SK-N-SH (cell line): ENCODE results near the gene KCNQ4. TPM values are rescaled to one million over a fixed set of nuclear protein-coding genes. Genes with fewer than 3 reads are reported as not detected.

ENCODE experiments used
- CTCF ChIA-PET: fragments of 300-600, 350-600 bp; formaldehyde crosslinking; extraction: SDS; loops from one replicate; lab custom pipeline; 2021; lab: Yijun Ruan, JAX
- POLR2A ChIA-PET: fragments of 350-600 bp; sonication (Branson Sonifier 250); formaldehyde crosslinking; extraction: SDS; loops from one replicate; lab custom pipeline; 2020; ENCODE audit warnings: antibody characterized with exemption, inconsistent platforms; lab: Yijun Ruan, JAX
- DNase-seq: peaks from one replicate; pipeline ENCODE4 v3.0.0; 2012
- H2AFZ ChIP-seq: fragments of 200-600 bp; sonication (generic); 2 replicates; pipeline ENCODE4 v1.8.1; 2016; ENCODE audit warnings: antibody characterized with exemption, mild to moderate bottlenecking, low read depth
- H3F3A ChIP-seq: fragments of 200-600 bp; sonication (generic); replicated peaks from 2 replicates; pipeline ENCODE3; 2016; ENCODE audit warnings: antibody characterized with exemption, mild to moderate bottlenecking; ENCODE audit not compliant: insufficient read depth
- H3K27ac ChIP-seq, 2 experiments: fragments of 200-500 bp in 1 of 2; fragments of 200-600 bp in 1 of 2; sonication (Bioruptor generic) in 1 of 2; sonication (generic), shearing (Covaris generic) in 1 of 2; 2 replicates each; pipeline versions ENCODE4 v1.5.1 to v1.6.1; 2014 to 2016; ENCODE audit warnings: low read depth in 2 of 2, inconsistent platforms in 1 of 2, low read length in 1 of 2, mild to moderate bottlenecking in 1 of 2, mixed read lengths in 1 of 2
- H3K27me3 ChIP-seq: fragments of 200-600 bp; sonication (generic), shearing (Covaris generic); 2 replicates; pipeline ENCODE4 v1.6.1; 2016; ENCODE audit warnings: mixed run types; ENCODE audit not compliant: insufficient read depth
- H3K36me3 ChIP-seq, 2 experiments: fragments of 200-500 bp in 1 of 2; fragments of 200-600 bp in 1 of 2; sonication (Bioruptor generic) in 1 of 2; sonication (generic) in 1 of 2; replicated peaks in 1 of 2; 2 replicates each; pipeline versions ENCODE3 to v1.5.1; 2014 to 2016; ENCODE audit warnings: low read length in 1 of 2, mild to moderate bottlenecking in 1 of 2; ENCODE audit not compliant: insufficient read depth in 2 of 2, control insufficient read depth in 1 of 2
- H3K4me1 ChIP-seq, 2 experiments: fragments of 200-500 bp in 1 of 2; fragments of 200-600 bp in 1 of 2; sonication (Bioruptor generic) in 1 of 2; sonication (generic), shearing (Covaris generic) in 1 of 2; 2 replicates each; pipeline versions ENCODE4 v1.5.1 to v1.6.1; 2014 to 2016; ENCODE audit warnings: low read depth in 1 of 2, low read length in 1 of 2, mixed run types in 1 of 2; ENCODE audit not compliant: insufficient read depth in 2 of 2, control insufficient read depth in 1 of 2
- H3K4me2 ChIP-seq: fragments of 200-600 bp; sonication (generic), shearing (Covaris generic); 2 replicates; pipeline ENCODE4 v1.6.1; 2017; ENCODE audit warnings: mixed run types
- H3K4me3 ChIP-seq, 2 experiments: fragments of 200-500 bp in 1 of 2; fragments of 200-600 bp in 1 of 2; sonication (Bioruptor generic) in 1 of 2; sonication (generic), shearing (Covaris generic) in 1 of 2; 2 replicates each; pipeline versions ENCODE4 v1.5.1 to v1.8.1; 2014 to 2016; ENCODE audit warnings: low read depth in 2 of 2, inconsistent platforms in 1 of 2, low read length in 1 of 2, mild to moderate bottlenecking in 1 of 2, mixed read lengths in 1 of 2, moderate library complexity in 1 of 2
- H3K79me2 ChIP-seq: fragments of 200-600 bp; sonication (generic); 2 replicates; pipeline ENCODE4 v1.8.1; 2017; ENCODE audit warnings: mild to moderate bottlenecking; ENCODE audit not compliant: insufficient read depth
- H3K9ac ChIP-seq: fragments of 200-600 bp; sonication (generic); 2 replicates; pipeline ENCODE4 v1.6.1; 2017; ENCODE audit warnings: mixed run types
- H3K9me2 ChIP-seq: fragments of 200-600 bp; sonication (generic); 2 replicates; pipeline ENCODE4 v1.6.1; 2017; ENCODE audit warnings: mixed run types
- H3K9me3 ChIP-seq: fragments of 200-600 bp; sonication (generic); 2 replicates; pipeline ENCODE4 v1.6.1; 2017; ENCODE audit warnings: mixed run types, mild to moderate bottlenecking, moderate library complexity
- H4K20me1 ChIP-seq: fragments of 200-600 bp; sonication (generic); 2 replicates; pipeline ENCODE4 v1.6.1; 2017; ENCODE audit warnings: mild to moderate bottlenecking, mixed run types; ENCODE audit not compliant: insufficient read depth
- FOXJ3 ChIP-seq: sonication (generic); formaldehyde crosslinking; IDR thresholded peaks from 2 replicates; pipeline ENCODE4 v1.5.1; 2020; ENCODE audit warnings: mild to moderate bottlenecking, missing genetic modification reagents
- FOXM1 ChIP-seq: IDR thresholded peaks from 2 replicates; pipeline ENCODE4 v1.4.0; 2012; ENCODE audit warnings: low read depth, mild to moderate bottlenecking
- GABPA ChIP-seq: IDR thresholded peaks from 2 replicates; pipeline ENCODE4 v1.4.0; 2012; ENCODE audit warnings: low read depth, mild to moderate bottlenecking
- RCOR1 ChIP-seq: fragments of 150-350 bp; IDR thresholded peaks from 2 replicates; pipeline ENCODE4 v1.6.1; 2017; ENCODE audit warnings: antibody characterized with exemption, low read length
- RFX5 ChIP-seq: IDR thresholded peaks from 2 replicates; pipeline ENCODE4 v1.6.1; 2012; ENCODE audit warnings: mild to moderate bottlenecking, improper control_type of control experiment, low read length
- TAF1 ChIP-seq: IDR thresholded peaks from 2 replicates; pipeline ENCODE4 v1.6.1; 2012; ENCODE audit warnings: low read depth, mild to moderate bottlenecking, low read length, moderate library complexity, borderline replicate concordance
- TEAD4 ChIP-seq: IDR thresholded peaks from 2 replicates; pipeline ENCODE4 v1.4.0; 2012; ENCODE audit warnings: mild to moderate bottlenecking, borderline replicate concordance; ENCODE audit not compliant: insufficient read depth
- WGBS: methylation state at CpG from one replicate; pipeline ENCODE4 v1.1.6; 2017; ENCODE audit warnings: low lambda C conversion rate; 5-methylcytosine and 5-hydroxymethylcytosine counted together
- polyA plus RNA-seq, 3 experiments: library from polyadenylated mRNA; depleted of rRNA; stranded (reverse); fragments of >200 nt; gene quantifications; 2 replicates each; pipeline ENCODE4 v1.2.3, GENCODE V29; 2012
- TF ChIP-seq, protein P1 (sequence below): IDR thresholded peaks from 2 replicates; pipeline ENCODE4 v1.4.0; 2012; ENCODE audit warnings: low read depth
- TF ChIP-seq, protein P2 (sequence below): IDR thresholded peaks from 2 replicates; pipeline ENCODE4 v1.6.1; 2012; ENCODE audit warnings: mild to moderate bottlenecking, low read depth, low read length, moderate library complexity
- TF ChIP-seq, protein P3 (sequence below): fragments of 200-600 bp; sonication (generic); IDR thresholded peaks from 2 replicates; pipeline ENCODE4 v1.6.1; 2017; ENCODE audit warnings: antibody characterized with exemption, mild to moderate bottlenecking, moderate library complexity
- TF ChIP-seq, protein P4 (sequence below): fragments of 150-350 bp; IDR thresholded peaks from 2 replicates; pipeline ENCODE4 v1.6.1; 2016; ENCODE audit warnings: mild to moderate bottlenecking, low read depth, low read length

Gene KCNQ4
- polyA plus RNA-seq, 1 of the 3 experiments (the other 2 are of a cell fraction), result 0.15 TPM

DNA sequence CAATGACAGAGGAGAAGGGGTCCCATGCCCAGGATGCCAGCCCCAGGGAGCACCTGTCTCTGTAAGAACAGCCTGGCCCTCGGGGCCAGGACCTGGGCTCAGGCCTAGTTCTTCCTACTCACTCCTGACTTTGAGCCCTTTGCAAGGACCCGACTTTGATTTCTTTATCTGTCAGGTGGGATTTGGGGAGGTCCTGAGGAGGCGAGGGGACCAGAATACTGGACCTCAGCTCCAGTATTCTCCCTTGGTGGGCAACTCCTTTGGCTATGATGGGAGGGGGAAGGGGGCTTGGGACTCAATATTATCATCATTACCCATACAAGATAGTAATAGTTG, 18.1 kb downstream of the KCNQ4 start:
- Histone ChIP-seq H3K9ac (peak overlapping the region; percentile 43; the same call in 1 of the 2 replicates), H3K27me3 (no peaks in the 10 kb centered on the region), H3K4me3 (peak overlapping the region; percentile 51 to 59), H3K27ac (no peak overlapping the region), H3F3A (peaks cover 3% of the 10 kb centered on the region), H3K4me2 (peak overlapping the region; percentile 80), H2AFZ (peak overlapping the region; percentile 64), H3K79me2 (no peaks in the 10 kb centered on the region), H3K4me1 (peaks cover 0 to 29% of the 10 kb centered on the region in 2 experiments; a peak in 1 of 4 replicates), H3K9me3 (no peaks in the 10 kb centered on the region), H3K9me2 (no peaks in the 10 kb centered on the region), H3K36me3 (no peaks in the 10 kb centered on the region), H4K20me1 (no peaks in the 10 kb centered on the region)
- TF ChIP-seq, protein P1, sequence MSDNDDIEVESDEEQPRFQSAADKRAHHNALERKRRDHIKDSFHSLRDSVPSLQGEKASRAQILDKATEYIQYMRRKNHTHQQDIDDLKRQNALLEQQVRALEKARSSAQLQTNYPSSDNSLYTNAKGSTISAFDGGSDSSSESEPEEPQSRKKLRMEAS, result no peak
- 100% methylated on average over 1 of the region's 3 CpGs for WGBS
- no peak for DNase-seq
- CTCF ChIA-PET, result no interaction called here
- POLR2A ChIA-PET, result no interaction called here

DNA sequence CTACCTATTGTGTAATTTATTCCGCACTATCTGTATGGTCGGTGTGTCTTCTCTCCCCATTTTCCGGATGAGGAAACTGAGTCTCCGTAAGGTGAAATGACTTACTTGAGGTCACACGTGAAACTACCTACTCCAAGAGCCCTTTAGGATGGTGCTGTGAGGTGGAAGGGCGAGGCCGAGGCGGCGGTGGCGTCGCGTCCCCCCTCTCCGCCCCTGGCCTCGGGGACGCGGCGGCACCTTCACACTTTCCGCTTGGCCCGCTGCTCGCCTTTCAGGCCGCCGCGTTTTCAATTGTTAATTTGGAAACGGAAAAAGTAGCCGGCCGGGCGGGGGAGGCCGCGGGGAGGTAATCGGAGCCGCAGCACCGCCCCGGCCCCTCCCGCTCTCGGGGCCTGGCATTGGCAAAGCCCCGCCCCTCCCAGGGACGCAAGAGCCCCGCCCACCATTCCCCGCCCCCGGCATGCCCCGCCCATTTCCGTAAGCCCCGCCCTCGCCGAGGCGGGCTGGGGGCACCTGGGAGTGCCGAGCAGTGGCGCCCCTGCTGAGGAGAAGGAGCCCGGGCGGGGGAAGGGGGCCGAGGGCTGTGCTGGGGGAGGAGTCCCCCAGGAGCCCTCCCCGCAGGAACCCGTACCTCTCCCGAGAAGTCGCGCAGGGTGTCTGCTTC, 18.6 kb downstream of the KCNQ4 start:
- Histone ChIP-seq H3K9ac (peak overlapping the region; percentile 43; the same call in 1 of the 2 replicates), H2AFZ (peak overlapping the region; percentile 64; the same call in 1 of the 2 replicates), H3K4me3 (peak overlapping the region; percentile 51 to 59), H3K27ac (no peak overlapping the region; a peak in 1 of 4 replicates), H3K27me3 (no peaks in the 10 kb centered on the region), H3K4me1 (peaks cover 0 to 26% of the 10 kb centered on the region in 2 experiments; a peak in 1 of 4 replicates), H3K9me2 (no peaks in the 10 kb centered on the region), H3K79me2 (no peaks in the 10 kb centered on the region), H3K9me3 (no peaks in the 10 kb centered on the region), H3K36me3 (no peaks in the 10 kb centered on the region), H3F3A (peaks cover 3% of the 10 kb centered on the region), H4K20me1 (no peaks in the 10 kb centered on the region), H3K4me2 (peak overlapping the region; percentile 80)
- ChIA-PET POLR2A (no interaction called here), CTCF (no interaction called here)
- TF ChIP-seq, protein P2, sequence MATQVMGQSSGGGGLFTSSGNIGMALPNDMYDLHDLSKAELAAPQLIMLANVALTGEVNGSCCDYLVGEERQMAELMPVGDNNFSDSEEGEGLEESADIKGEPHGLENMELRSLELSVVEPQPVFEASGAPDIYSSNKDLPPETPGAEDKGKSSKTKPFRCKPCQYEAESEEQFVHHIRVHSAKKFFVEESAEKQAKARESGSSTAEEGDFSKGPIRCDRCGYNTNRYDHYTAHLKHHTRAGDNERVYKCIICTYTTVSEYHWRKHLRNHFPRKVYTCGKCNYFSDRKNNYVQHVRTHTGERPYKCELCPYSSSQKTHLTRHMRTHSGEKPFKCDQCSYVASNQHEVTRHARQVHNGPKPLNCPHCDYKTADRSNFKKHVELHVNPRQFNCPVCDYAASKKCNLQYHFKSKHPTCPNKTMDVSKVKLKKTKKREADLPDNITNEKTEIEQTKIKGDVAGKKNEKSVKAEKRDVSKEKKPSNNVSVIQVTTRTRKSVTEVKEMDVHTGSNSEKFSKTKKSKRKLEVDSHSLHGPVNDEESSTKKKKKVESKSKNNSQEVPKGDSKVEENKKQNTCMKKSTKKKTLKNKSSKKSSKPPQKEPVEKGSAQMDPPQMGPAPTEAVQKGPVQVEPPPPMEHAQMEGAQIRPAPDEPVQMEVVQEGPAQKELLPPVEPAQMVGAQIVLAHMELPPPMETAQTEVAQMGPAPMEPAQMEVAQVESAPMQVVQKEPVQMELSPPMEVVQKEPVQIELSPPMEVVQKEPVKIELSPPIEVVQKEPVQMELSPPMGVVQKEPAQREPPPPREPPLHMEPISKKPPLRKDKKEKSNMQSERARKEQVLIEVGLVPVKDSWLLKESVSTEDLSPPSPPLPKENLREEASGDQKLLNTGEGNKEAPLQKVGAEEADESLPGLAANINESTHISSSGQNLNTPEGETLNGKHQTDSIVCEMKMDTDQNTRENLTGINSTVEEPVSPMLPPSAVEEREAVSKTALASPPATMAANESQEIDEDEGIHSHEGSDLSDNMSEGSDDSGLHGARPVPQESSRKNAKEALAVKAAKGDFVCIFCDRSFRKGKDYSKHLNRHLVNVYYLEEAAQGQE, result no peak
- TF ChIP-seq GABPA (no peak), TAF1 (no peak), FOXJ3 (no peak), FOXM1 (no peak), RCOR1 (peak; percentile 35; the same call in 1 of the 2 replicates), RFX5 (no peak), TEAD4 (no peak)
- TF ChIP-seq, protein P3, sequence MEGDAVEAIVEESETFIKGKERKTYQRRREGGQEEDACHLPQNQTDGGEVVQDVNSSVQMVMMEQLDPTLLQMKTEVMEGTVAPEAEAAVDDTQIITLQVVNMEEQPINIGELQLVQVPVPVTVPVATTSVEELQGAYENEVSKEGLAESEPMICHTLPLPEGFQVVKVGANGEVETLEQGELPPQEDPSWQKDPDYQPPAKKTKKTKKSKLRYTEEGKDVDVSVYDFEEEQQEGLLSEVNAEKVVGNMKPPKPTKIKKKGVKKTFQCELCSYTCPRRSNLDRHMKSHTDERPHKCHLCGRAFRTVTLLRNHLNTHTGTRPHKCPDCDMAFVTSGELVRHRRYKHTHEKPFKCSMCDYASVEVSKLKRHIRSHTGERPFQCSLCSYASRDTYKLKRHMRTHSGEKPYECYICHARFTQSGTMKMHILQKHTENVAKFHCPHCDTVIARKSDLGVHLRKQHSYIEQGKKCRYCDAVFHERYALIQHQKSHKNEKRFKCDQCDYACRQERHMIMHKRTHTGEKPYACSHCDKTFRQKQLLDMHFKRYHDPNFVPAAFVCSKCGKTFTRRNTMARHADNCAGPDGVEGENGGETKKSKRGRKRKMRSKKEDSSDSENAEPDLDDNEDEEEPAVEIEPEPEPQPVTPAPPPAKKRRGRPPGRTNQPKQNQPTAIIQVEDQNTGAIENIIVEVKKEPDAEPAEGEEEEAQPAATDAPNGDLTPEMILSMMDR, result no peak
- TF ChIP-seq, protein P4, sequence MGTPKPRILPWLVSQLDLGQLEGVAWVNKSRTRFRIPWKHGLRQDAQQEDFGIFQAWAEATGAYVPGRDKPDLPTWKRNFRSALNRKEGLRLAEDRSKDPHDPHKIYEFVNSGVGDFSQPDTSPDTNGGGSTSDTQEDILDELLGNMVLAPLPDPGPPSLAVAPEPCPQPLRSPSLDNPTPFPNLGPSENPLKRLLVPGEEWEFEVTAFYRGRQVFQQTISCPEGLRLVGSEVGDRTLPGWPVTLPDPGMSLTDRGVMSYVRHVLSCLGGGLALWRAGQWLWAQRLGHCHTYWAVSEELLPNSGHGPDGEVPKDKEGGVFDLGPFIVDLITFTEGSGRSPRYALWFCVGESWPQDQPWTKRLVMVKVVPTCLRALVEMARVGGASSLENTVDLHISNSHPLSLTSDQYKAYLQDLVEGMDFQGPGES, result no peak
- TF ChIP-seq, protein P1, result peak; percentile 43; the same call in 1 of the 2 replicates
- DNase-seq, result peak; percentile 99
- WGBS, result 36% methylated on average over 25 of the region's 56 CpGs
